ENCODE results near the gene LIN7B. TPM values are rescaled to one million over a fixed set of nuclear protein-coding genes. Genes with fewer than 3 reads are reported as not detected.

The LIN7B gene
- total RNA-seq, 1 experiment from 2014 or later: 7.0 TPM

- Mint-ChIP-seq H3K9me3 (ENCODE audit: low read depth, unreplicated experiment) (no peaks in the 10 kb centered on the region), H3K4me1 (ENCODE audit: low read depth, unreplicated experiment) (peaks cover 12% of the 10 kb centered on the region), H3K4me3 (ENCODE audit: low read depth, unreplicated experiment) (no peak overlapping the region), H3K27me3 (ENCODE audit: unreplicated experiment) (no peaks in the 10 kb centered on the region), H3K27ac (ENCODE audit: unreplicated experiment) (no peak overlapping the region), H3K36me3 (ENCODE audit: insufficient read depth, unreplicated experiment) (peaks cover 57% of the 10 kb centered on the region)
- DNase-seq: no peak
- TF ChIP-seq CTCF (IDR thresholded peaks at IDR 0.05; ENCODE audit: unreplicated experiment): no peak
- CTCF ChIA-PET: interaction anchor here (0.6 kb wide), 1 partner anchor 89 kb away, joined by 3 read pairs; no protein-coding TSS in a partner anchor
- intact Hi-C loops (cut with micrococcal nuclease; ENCODE audit: unreplicated experiment): no loop called here
- no TSS peak for BruUV-seq (replicated peaks)
Measured at GRCh38 chr19:49109569-49110233, 4.5 kb upstream of the LIN7B start.

- Mint-ChIP-seq H3K27me3 (ENCODE audit: unreplicated experiment) (no peaks in the 10 kb centered on the region), H3K27ac (ENCODE audit: unreplicated experiment) (no peak overlapping the region), H3K9me3 (ENCODE audit: low read depth, unreplicated experiment) (no peaks in the 10 kb centered on the region), H3K4me1 (ENCODE audit: low read depth, unreplicated experiment) (peaks cover 12% of the 10 kb centered on the region), H3K36me3 (ENCODE audit: insufficient read depth, unreplicated experiment) (peaks cover 56% of the 10 kb centered on the region), H3K4me3 (ENCODE audit: low read depth, unreplicated experiment) (no peak overlapping the region)
- BruUV-seq (replicated peaks): no TSS peak
- TF ChIP-seq CTCF (IDR thresholded peaks at IDR 0.05; ENCODE audit: unreplicated experiment): no peak
- intact Hi-C loops (cut with micrococcal nuclease; ENCODE audit: unreplicated experiment): no loop called here
- CTCF ChIA-PET: interaction anchor here (0.6 kb wide), 1 partner anchor 319 kb away, joined by 3 read pairs; no protein-coding TSS in a partner anchor
- no peak for DNase-seq
Measured at GRCh38 chr19:49110567-49110966, 3.6 kb upstream of the LIN7B start.

- CTCF ChIA-PET: interaction anchor here (0.6 kb wide), 1 partner anchor 11 kb away, joined by 11 read pairs; no protein-coding TSS in a partner anchor
Measured at GRCh38 chr19:49111218-49111998, 2.8 kb upstream of the LIN7B start.

More at GRCh38 chr19:49111218-49111998, 2.8 kb upstream of the LIN7B start:
- Mint-ChIP-seq H3K27ac (ENCODE audit: unreplicated experiment) (no peak overlapping the region), H3K27me3 (ENCODE audit: unreplicated experiment) (no peaks in the 10 kb centered on the region), H3K4me3 (ENCODE audit: low read depth, unreplicated experiment) (no peak overlapping the region), H3K36me3 (ENCODE audit: insufficient read depth, unreplicated experiment) (peaks cover 52% of the 10 kb centered on the region), H3K9me3 (ENCODE audit: low read depth, unreplicated experiment) (no peaks in the 10 kb centered on the region), H3K4me1 (ENCODE audit: low read depth, unreplicated experiment) (peaks cover 16% of the 10 kb centered on the region)
- BruUV-seq (replicated peaks): no TSS peak
- intact Hi-C loops (cut with micrococcal nuclease; ENCODE audit: unreplicated experiment): no loop called here
- TF ChIP-seq CTCF (IDR thresholded peaks at IDR 0.05; ENCODE audit: unreplicated experiment): no peak
- DNase-seq: no peak
